K562 (cell line): ENCODE results near the gene TMEFF2. TPM values are rescaled to one million over a fixed set of nuclear protein-coding genes. Genes with fewer than 3 reads are reported as not detected.

ENCODE experiments used
- ATAC-seq: fragments of 200-7000 bp; cut with Tn5 transposase; 3 replicates; pipeline ENCODE4 v1.9.1; 2020; ENCODE audit warnings: moderate library complexity
- BruUV-seq: library from RNA; stranded (reverse); fragments of 400-500 nt; replicated peaks from 2 replicates; lab custom pipeline; 2021; lab: Mats Ljungman, UMichigan
- CTCF ChIA-PET: fragments of 300-600 bp; formaldehyde crosslinking; extraction: SDS; loops from one replicate; lab custom pipeline; 2021; ENCODE audit warnings: low intra/inter-chr PET ratio; lab: Yijun Ruan, JAX
- POLR2A ChIA-PET: fragments of 300-600, 350-650 bp; sonication (Branson Sonifier 250); formaldehyde crosslinking; extraction: SDS; loops from one replicate; lab custom pipeline; 2021; ENCODE audit warnings: antibody characterized with exemption, inconsistent platforms; lab: Yijun Ruan, JAX
- DNase-seq, 4 experiments: peaks; one replicate each; pipeline versions ENCODE4 v3.0.0 to v3.0.0-alpha.2; 2011 to 2018; ENCODE audit warnings: low spot score in 3 of 4, mixed read lengths in 3 of 4; ENCODE audit errors: extremely low read depth in 1 of 4
- FAIRE-seq: peaks from 2 replicates; lab custom pipeline; 2011; peaks lifted over from hg19 to GRCh38; lab: Jason Lieb, UNC
- H2AFZ ChIP-seq: 2 replicates; pipeline ENCODE4 v1.6.0; 2011; ENCODE audit warnings: low read depth, low read length, control low read depth, inconsistent platforms
- H3K27ac ChIP-seq: fragments of 200-600 bp; 3 replicates; pipeline ENCODE4 v1.8.0; 2011; ENCODE audit warnings: low read depth, mild to moderate bottlenecking, control low read depth, inconsistent platforms, low read length, moderate library complexity, mixed read lengths; ENCODE audit errors: extremely low read depth
- H3K27me3 ChIP-seq, 2 experiments: fragments of 300-600 bp in 1 of 2; 2 replicates in 1 of 2; 3 replicates in 1 of 2; pipeline versions ENCODE4 v1.6.0 to v1.8.0; 2011; ENCODE audit warnings: inconsistent platforms in 2 of 2, low read length in 2 of 2, mild to moderate bottlenecking in 1 of 2, mixed read lengths in 1 of 2, moderate library complexity in 1 of 2; ENCODE audit not compliant: control insufficient read depth in 2 of 2, insufficient read depth in 2 of 2
- H3K36me3 ChIP-seq: fragments of 300-600 bp; 3 replicates; pipeline ENCODE4 v1.8.0; 2011; ENCODE audit warnings: mild to moderate bottlenecking, low read length, inconsistent platforms; ENCODE audit not compliant: control insufficient read depth, insufficient read depth
- H3K4me1 ChIP-seq, 2 experiments: fragments of 200-600 bp in 1 of 2; replicated peaks in 1 of 2; 2 replicates in 1 of 2; 3 replicates in 1 of 2; pipeline versions ENCODE4 v1.5.1 to v1.8.0; 2011; ENCODE audit warnings: inconsistent platforms in 2 of 2, low read length in 2 of 2, mild to moderate bottlenecking in 1 of 2, mixed read lengths in 1 of 2, moderate library complexity in 1 of 2; ENCODE audit not compliant: control insufficient read depth in 2 of 2, insufficient read depth in 2 of 2
- H3K4me2 ChIP-seq: 2 replicates; pipeline ENCODE4 v1.6.1; 2011; ENCODE audit warnings: low read length, control low read depth, inconsistent platforms, mixed read lengths; ENCODE audit not compliant: insufficient read depth
- H3K4me3 ChIP-seq: fragments of 200-600 bp; sonication (generic), shearing (Covaris generic); 2 replicates; pipeline ENCODE4 v1.5.1; 2016; ENCODE audit warnings: control low read depth, inconsistent platforms
- H3K79me2 ChIP-seq: fragments of 200-600 bp; 3 replicates; pipeline ENCODE4 v1.8.0; 2011; ENCODE audit warnings: low read length, inconsistent platforms; ENCODE audit not compliant: control insufficient read depth, insufficient read depth
- H3K9ac ChIP-seq, 2 experiments: 2 replicates each; pipeline versions ENCODE4 v1.6.0 to v1.6.1; 2011; ENCODE audit warnings: low read depth in 2 of 2, low read length in 2 of 2, control low read depth in 1 of 2, inconsistent platforms in 1 of 2, mild to moderate bottlenecking in 1 of 2, mixed read lengths in 1 of 2; ENCODE audit not compliant: insufficient read depth in 1 of 2
- H3K9me1 ChIP-seq: one replicate; pipeline ENCODE4 v1.6.0; 2011; ENCODE audit warnings: inconsistent platforms, mild to moderate bottlenecking, low read length, moderate library complexity; ENCODE audit not compliant: control insufficient read depth, insufficient read depth
- H3K9me3 ChIP-seq: replicated peaks from 2 replicates; pipeline ENCODE4 v1.5.1; 2011; ENCODE audit warnings: low read depth, low read length, inconsistent platforms; ENCODE audit not compliant: control insufficient read depth, insufficient read depth
- H4K20me1 ChIP-seq: replicated peaks from 2 replicates; pipeline ENCODE4 v1.6.1; 2011; ENCODE audit warnings: low read length, inconsistent platforms, mixed read lengths; ENCODE audit not compliant: control insufficient read depth, insufficient read depth
- ARHGAP35 ChIP-seq: fragments of 450-650 bp; IDR thresholded peaks from 2 replicates; pipeline ENCODE4 v1.6.1; 2018; ENCODE audit not compliant: partially characterized antibody
- BDP1 ChIP-seq: IDR thresholded peaks from 3 replicates; pipeline ENCODE4 v1.6.1; 2011; ENCODE audit not compliant: insufficient read length, insufficient read depth
- CBFA2T2 ChIP-seq: fragments of 450-650 bp; conservative IDR thresholded peaks from 2 replicates; pipeline ENCODE4 v1.6.1; 2017; ENCODE audit warnings: mild to moderate bottlenecking
- JUN ChIP-seq, 2 experiments: sonication (generic) in 1 of 2; formaldehyde crosslinking in 1 of 2; IDR thresholded peaks; 2 replicates each; pipeline versions ENCODE4 v1.6.1 to v1.8.0; 2012 to 2022; ENCODE audit warnings: borderline replicate concordance in 2 of 2, mild to moderate bottlenecking in 2 of 2, improper control_type of control experiment in 1 of 2, low read depth in 1 of 2, low read length in 1 of 2, missing genetic modification reagents in 1 of 2
- SIX5 ChIP-seq, 2 experiments: IDR thresholded peaks; 2 replicates each; pipeline ENCODE4 v1.6.1; 2011; ENCODE audit warnings: low read length in 2 of 2, borderline replicate concordance in 1 of 2, low read depth in 1 of 2, mild to moderate bottlenecking in 1 of 2, moderate library complexity in 1 of 2; ENCODE audit not compliant: insufficient read depth in 1 of 2
- ZNF444 ChIP-seq: fragments of 250-450 bp; sonication (Bioruptor Pico); IDR thresholded peaks from 2 replicates; pipeline ENCODE4 v1.4.0; 2020; ENCODE audit warnings: mild to moderate bottlenecking, moderate library complexity
- WGBS: fragments of 100-300 bp; shearing (Covaris generic); methylation state at CpG from one replicate; pipeline ENCODE4 v1.1.6; 2016; ENCODE audit warnings: low coverage, mixed read lengths; ENCODE audit not compliant: insufficient coverage; ENCODE audit errors: missing lambda C conversion rate; 5-methylcytosine and 5-hydroxymethylcytosine counted together
- in situ Hi-C: fragments of 300-500 bp; cut with MboI; formaldehyde crosslinking; loops from 4 replicates; pipeline ENCODE4 v1.15.0; 2018; ENCODE audit warnings: inconsistent platforms, mixed read lengths
- intact Hi-C: fragments of 100-400 bp; cut with micrococcal nuclease; formaldehyde crosslinking; loops from 2 replicates; pipeline ENCODE4 v1.14.2; 2022
- polyA plus RNA-seq, 8 experiments: library from polyadenylated mRNA; depleted of rRNA in 4 of 8; stranded (reverse) in 5 of 8; unstranded in 3 of 8; fragments of >200 nt; fragmentation: Nextera tagmentation in 2 of 8; fragmentation: Illumina TruSeq in 1 of 8; extraction: Ambion mirVana in 2 of 8; extraction: Trizol in 1 of 8; gene quantifications; 2 replicates each; pipeline versions ENCODE4 v1.2.1 to v1.2.3, GENCODE V29; 2011 to 2014; ENCODE audit warnings: inconsistent platforms in 1 of 8, missing spikeins in 1 of 8
- total RNA-seq, 7 experiments: library from RNA; depleted of rRNA in 6 of 7; stranded (reverse); fragments of >200 nt in 6 of 7; fragmentation: Illumina TruSeq in 2 of 7; extraction: Trizol in 2 of 7; gene quantifications; 2 replicates each; pipeline versions ENCODE4 v1.2.1 to v1.2.3, GENCODE V29; 2011 to 2021; ENCODE audit warnings: low replicate concordance in 1 of 7

TMEFF2 gene
- total and polyA plus RNA-seq, 9 of the 15 experiments (the other 6 are each of a cell fraction or from before 2014, with no cell fraction given): 1.4 TPM; not detected in 8

DNA sequence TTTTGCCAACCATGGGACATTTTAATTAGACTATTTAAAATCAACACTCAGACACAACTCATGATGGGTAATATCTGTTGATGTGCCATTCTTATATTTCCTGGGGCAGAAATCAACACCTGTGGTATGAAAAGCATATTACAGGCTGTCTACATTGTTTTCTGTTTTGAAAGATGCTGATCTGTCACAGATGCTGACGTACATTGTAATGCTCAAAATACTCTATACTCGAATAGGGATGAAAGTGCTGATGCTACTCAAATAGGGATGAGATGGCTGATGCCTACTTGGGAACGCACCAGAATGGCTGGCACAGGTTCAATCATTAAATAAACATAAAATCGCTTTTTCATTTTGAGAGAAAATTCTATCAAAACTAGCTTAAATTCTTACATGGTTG, 41.2 kb downstream of the TMEFF2 start:
- H3K9ac ChIP-seq: no peak overlapping the region
- no TSS peak for BruUV-seq
- TF ChIP-seq ZNF444 (CRISPR knock-in tag): no peak
- no peak for TF ChIP-seq SIX5 (IDR thresholded peaks at IDR 0.05; ENCODE audit: borderline replicate concordance in 1 of 2, insufficient read depth in 1 of 2, low read depth in 1 of 2, low read length in 2 of 2)
- TF ChIP-seq, all 486 proteins: peak for 0
- Histone ChIP-seq H4K20me1 (no peaks in the 10 kb centered on the region), H3K9me3 (no peaks in the 10 kb centered on the region), H3K36me3 (no peaks in the 10 kb centered on the region), H3K4me1 (no peaks in the 10 kb centered on the region; a peak in 1 of 5 replicates), H3K27ac (no peak overlapping the region), H3K4me3 (no peak overlapping the region), H3K4me2 (no peak overlapping the region), H2AFZ (no peak overlapping the region), H3K9me1 (no peaks in the 10 kb centered on the region), H3K27me3 (no peaks in the 10 kb centered on the region), H3K79me2 (no peaks in the 10 kb centered on the region)
- FAIRE-seq: no peak
- no peak for ATAC-seq
- 24% methylated on average over 4 of the region's 4 CpGs for WGBS
- CTCF ChIA-PET: no interaction called here
- intact Hi-C loops (no loop called here), in situ Hi-C loops (no loop called here)
- no peak for DNase-seq
- POLR2A ChIA-PET: no interaction called here

DNA sequence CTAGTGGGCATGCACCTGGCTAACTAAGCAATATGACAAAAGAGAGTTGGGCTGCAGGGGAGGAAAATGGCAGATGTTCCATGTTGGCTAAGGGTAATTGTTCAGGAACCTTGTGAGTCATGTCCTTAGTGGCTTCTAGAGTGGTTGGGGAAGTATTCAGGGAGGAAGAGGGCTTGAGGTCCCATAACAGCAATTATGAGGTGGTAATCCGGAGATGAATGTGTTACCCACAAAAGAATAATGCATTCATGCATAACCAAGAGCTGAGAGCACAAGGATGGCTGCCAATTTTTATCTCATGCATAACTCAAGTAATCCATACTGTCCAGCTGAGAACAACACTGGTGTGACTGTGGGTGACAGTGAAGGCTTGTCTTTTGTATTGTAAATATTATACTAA, 42.9 kb downstream of the TMEFF2 start:
- H3K9me3 ChIP-seq: no peaks in the 10 kb centered on the region
- H3K79me2 ChIP-seq: no peaks in the 10 kb centered on the region
- H3K27ac ChIP-seq: no peak overlapping the region
- WGBS: 0% methylated on average over 1 of the region's 1 CpG
- no peaks in the 10 kb centered on the region for H3K9me1 ChIP-seq
- POLR2A ChIA-PET: no interaction called here
- TF ChIP-seq ARHGAP35: no peak
- no peak for TF ChIP-seq JUN (IDR thresholded peaks at IDR 0.05; ENCODE audit: borderline replicate concordance, low read depth, low read length)
- TF ChIP-seq JUN (CRISPR knock-in tag; IDR thresholded peaks at IDR 0.05; ENCODE audit: borderline replicate concordance): no peak
- no peak for TF ChIP-seq BDP1
- no peak for TF ChIP-seq CBFA2T2
- TF ChIP-seq, all 486 proteins: peak for 0
- Histone ChIP-seq H3K27me3 (no peaks in the 10 kb centered on the region), H4K20me1 (no peaks in the 10 kb centered on the region), H3K9ac (no peak overlapping the region), H2AFZ (no peak overlapping the region), H3K4me3 (no peak overlapping the region), H3K4me2 (no peak overlapping the region), H3K4me1 (no peaks in the 10 kb centered on the region; a peak in 1 of 5 replicates), H3K36me3 (no peaks in the 10 kb centered on the region)
- DNase-seq (no peak), ATAC-seq (no peak), FAIRE-seq (no peak)
- intact Hi-C loops: no loop called here
- no TSS peak for BruUV-seq
- CTCF ChIA-PET: no interaction called here
- in situ Hi-C loops: no loop called here
